HCT116 (cell line): ENCODE results near the gene KLHDC7B. TPM values are rescaled to one million over a fixed set of nuclear protein-coding genes. Genes with fewer than 3 reads are reported as not detected.

Experiments used
- ATAC-seq: fragments of 200-7000 bp; cut with Tn5 transposase; 2 replicates; pipeline ENCODE4 v1.9.1; 2020; ENCODE audit warnings: mild to moderate bottlenecking, moderate library complexity
- BruUV-seq: library from RNA; stranded (reverse); fragments of 400-500 nt; replicated peaks from 2 replicates; lab custom pipeline; 2021; lab: Mats Ljungman, UMichigan
- CTCF ChIA-PET: fragments of 300-600 bp; sonication (Branson Sonifier 250); formaldehyde crosslinking; loops from one replicate; lab custom pipeline; 2021; ENCODE audit warnings: antibody characterized with exemption; lab: Charles Lee
- POLR2A ChIA-PET: fragments of 300-600, 350-600 bp; sonication (Branson Sonifier 250); formaldehyde crosslinking; loops from one replicate; lab custom pipeline; 2021; ENCODE audit warnings: antibody characterized with exemption; lab: Charles Lee
- RAD21 ChIA-PET, 2 experiments: fragments of 300-600 bp; sonication (Branson Sonifier 250); formaldehyde crosslinking; loops; one replicate each; lab custom pipeline; 2023; ENCODE audit warnings: low total read pairs in 2 of 2; ENCODE audit not compliant: uncharacterized antibody in 2 of 2, unreplicated experiment in 2 of 2, low non-redundant PET in 1 of 2; lab: Charles Lee
- DNase-seq: peaks from one replicate; pipeline ENCODE4 v3.0.0-alpha.2; 2010; ENCODE audit warnings: low read depth, low spot score
- H2AFZ ChIP-seq: fragments of 200-600 bp; shearing (Covaris generic), sonication (generic); 2 replicates; pipeline ENCODE4 v1.6.1; 2017; ENCODE audit warnings: low read depth, mixed run types, mixed read lengths, antibody characterized with exemption, low read length; ENCODE audit not compliant: poor library complexity, severe bottlenecking
- H3K27ac ChIP-seq: 2 replicates; pipeline ENCODE4 v1.5.1; 2012; ENCODE audit warnings: low read depth, low read length
- H3K27me3 ChIP-seq: fragments of 200-600 bp; sonication (generic); 2 replicates; pipeline ENCODE4 v1.6.1; 2016; ENCODE audit warnings: mixed run types, low read length, mixed read lengths; ENCODE audit not compliant: insufficient read depth
- H3K36me3 ChIP-seq, 2 experiments: fragments of 200-500 bp in 1 of 2; fragments of 200-600 bp in 1 of 2; sonication (Bioruptor generic) in 1 of 2; sonication (generic) in 1 of 2; 2 replicates each; pipeline versions ENCODE4 v1.5.1 to v1.6.1; 2014 to 2016; ENCODE audit warnings: low read length in 2 of 2, inconsistent platforms in 1 of 2, mixed read lengths in 1 of 2, mixed run types in 1 of 2; ENCODE audit not compliant: insufficient read depth in 2 of 2, control insufficient read depth in 1 of 2
- H3K4me1 ChIP-seq, 2 experiments: fragments of 200-600 bp in 1 of 2; sonication (generic) in 1 of 2; 2 replicates each; pipeline versions ENCODE4 v1.5.1 to v1.6.1; 2012 to 2017; ENCODE audit warnings: low read length in 2 of 2, inconsistent platforms in 1 of 2, mild to moderate bottlenecking in 1 of 2, mixed read lengths in 1 of 2, mixed run types in 1 of 2, moderate library complexity in 1 of 2; ENCODE audit not compliant: insufficient read depth in 2 of 2, control insufficient read depth in 1 of 2
- H3K4me2 ChIP-seq: fragments of 200-600 bp; sonication (generic); 2 replicates; pipeline ENCODE4 v1.6.1; 2017; ENCODE audit warnings: mixed run types, low read length, mixed read lengths
- H3K4me3 ChIP-seq, 2 experiments: fragments of 200-600 bp in 1 of 2; sonication (generic) in 1 of 2; replicated peaks in 1 of 2; 2 replicates each; pipeline ENCODE4 v1.5.1; 2011 to 2016; ENCODE audit warnings: low read length in 2 of 2, control low read depth in 1 of 2, low read depth in 1 of 2, mild to moderate bottlenecking in 1 of 2, mixed read lengths in 1 of 2, mixed run types in 1 of 2
- H3K79me2 ChIP-seq: fragments of 200-600 bp; sonication (generic); 2 replicates; pipeline ENCODE4 v1.6.1; 2017; ENCODE audit warnings: mild to moderate bottlenecking, mixed run types, low read length, moderate library complexity, mixed read lengths; ENCODE audit not compliant: insufficient read depth
- H3K9ac ChIP-seq: fragments of 200-600 bp; sonication (generic); 2 replicates; pipeline ENCODE4 v1.6.1; 2016; ENCODE audit warnings: low read length, mixed read lengths
- H3K9me2 ChIP-seq: fragments of 200-600 bp; sonication (generic), shearing (Covaris generic); 2 replicates; pipeline ENCODE4 v1.6.1; 2017; ENCODE audit warnings: mixed run types, mild to moderate bottlenecking, moderate library complexity; ENCODE audit not compliant: insufficient read depth
- H3K9me3 ChIP-seq, 2 experiments: fragments of 200-500 bp in 1 of 2; fragments of 200-600 bp in 1 of 2; sonication (Bioruptor generic) in 1 of 2; sonication (generic) in 1 of 2; 2 replicates each; pipeline ENCODE4 v1.6.1; 2014 to 2017; ENCODE audit warnings: low read length in 2 of 2, mixed read lengths in 2 of 2, inconsistent platforms in 1 of 2, low read depth in 1 of 2, mild to moderate bottlenecking in 1 of 2, mixed run types in 1 of 2, moderate library complexity in 1 of 2; ENCODE audit not compliant: control insufficient read depth in 1 of 2, insufficient read depth in 1 of 2
- H4K20me1 ChIP-seq: fragments of 200-600 bp; sonication (generic), shearing (Covaris generic); 2 replicates; pipeline ENCODE4 v1.6.1; 2017; ENCODE audit warnings: mixed run types, mild to moderate bottlenecking, moderate library complexity; ENCODE audit not compliant: insufficient read depth
- EZH2phosphoT487 ChIP-seq: fragments of 200-600 bp; IDR thresholded peaks from 2 replicates; pipeline ENCODE4 v1.6.1; 2018; ENCODE audit warnings: antibody characterized with exemption, borderline replicate concordance
- FOSL1 ChIP-seq: IDR thresholded peaks from 2 replicates; pipeline ENCODE4 v1.6.1; 2012; ENCODE audit warnings: low read depth
- POLR2A ChIP-seq: IDR thresholded peaks from 2 replicates; pipeline ENCODE4 v1.7.0; 2011; ENCODE audit warnings: borderline replicate concordance; ENCODE audit not compliant: insufficient read depth, insufficient read length; ENCODE audit errors: extremely low read depth
- POLR2AphosphoS5 ChIP-seq: IDR thresholded peaks from 2 replicates; pipeline ENCODE4 v1.6.1; 2011; ENCODE audit warnings: mild to moderate bottlenecking, low read depth, low read length, moderate library complexity
- RAD21 ChIP-seq: IDR thresholded peaks from 2 replicates; pipeline ENCODE4 v1.6.1; 2012; ENCODE audit warnings: low read depth, mild to moderate bottlenecking
- SP1 ChIP-seq: IDR thresholded peaks from 2 replicates; pipeline ENCODE4 v1.6.1; 2012; ENCODE audit warnings: low read depth
- TCF7L2 ChIP-seq: IDR thresholded peaks from 2 replicates; pipeline ENCODE4 v1.7.0; 2011; ENCODE audit warnings: borderline replicate concordance, inconsistent platforms; ENCODE audit not compliant: insufficient read depth, insufficient read length; ENCODE audit errors: extremely low read depth
- ZNF274 ChIP-seq: fragments of 200-500 bp; sonication (Bioruptor generic); IDR thresholded peaks from 2 replicates; pipeline ENCODE4 v1.6.1; 2014; ENCODE audit warnings: mild to moderate bottlenecking, low read depth, low read length, inconsistent platforms
- intact Hi-C: fragments of 100-400 bp; cut with micrococcal nuclease; formaldehyde crosslinking; loops from 2 replicates; pipeline ENCODE4 v1.10.0; 2022
- total RNA-seq: library from RNA; stranded (reverse); gene quantifications from one replicate; pipeline ENCODE4 v1.2.1, GENCODE V29; 2021; ENCODE audit not compliant: unreplicated experiment
- TF ChIP-seq, protein P1 (sequence below): IDR thresholded peaks from 2 replicates; pipeline ENCODE4 v1.6.1; 2012
- TF ChIP-seq, protein P2 (sequence below), 3 experiments: fragments of 200-600 bp in 1 of 3; sonication (generic) in 1 of 3; IDR thresholded peaks in 2 of 3; conservative IDR thresholded peaks in 1 of 3; 2 replicates each; pipeline ENCODE4 v1.5.1; 2012 to 2017; ENCODE audit warnings: low read depth in 2 of 3, low read length in 2 of 3, antibody characterized with exemption in 1 of 3, borderline replicate concordance in 1 of 3, control low read depth in 1 of 3, mild to moderate bottlenecking in 1 of 3, mixed read lengths in 1 of 3, mixed run types in 1 of 3, moderate library complexity in 1 of 3; ENCODE audit not compliant: insufficient read depth in 1 of 3
- TF ChIP-seq, protein P3 (sequence below): IDR thresholded peaks from 2 replicates; pipeline ENCODE4 v1.6.1; 2012; ENCODE audit warnings: low read depth

The KLHDC7B gene
- total RNA-seq, 1 experiment from 2014 or later, result 0.69 TPM

DNA sequence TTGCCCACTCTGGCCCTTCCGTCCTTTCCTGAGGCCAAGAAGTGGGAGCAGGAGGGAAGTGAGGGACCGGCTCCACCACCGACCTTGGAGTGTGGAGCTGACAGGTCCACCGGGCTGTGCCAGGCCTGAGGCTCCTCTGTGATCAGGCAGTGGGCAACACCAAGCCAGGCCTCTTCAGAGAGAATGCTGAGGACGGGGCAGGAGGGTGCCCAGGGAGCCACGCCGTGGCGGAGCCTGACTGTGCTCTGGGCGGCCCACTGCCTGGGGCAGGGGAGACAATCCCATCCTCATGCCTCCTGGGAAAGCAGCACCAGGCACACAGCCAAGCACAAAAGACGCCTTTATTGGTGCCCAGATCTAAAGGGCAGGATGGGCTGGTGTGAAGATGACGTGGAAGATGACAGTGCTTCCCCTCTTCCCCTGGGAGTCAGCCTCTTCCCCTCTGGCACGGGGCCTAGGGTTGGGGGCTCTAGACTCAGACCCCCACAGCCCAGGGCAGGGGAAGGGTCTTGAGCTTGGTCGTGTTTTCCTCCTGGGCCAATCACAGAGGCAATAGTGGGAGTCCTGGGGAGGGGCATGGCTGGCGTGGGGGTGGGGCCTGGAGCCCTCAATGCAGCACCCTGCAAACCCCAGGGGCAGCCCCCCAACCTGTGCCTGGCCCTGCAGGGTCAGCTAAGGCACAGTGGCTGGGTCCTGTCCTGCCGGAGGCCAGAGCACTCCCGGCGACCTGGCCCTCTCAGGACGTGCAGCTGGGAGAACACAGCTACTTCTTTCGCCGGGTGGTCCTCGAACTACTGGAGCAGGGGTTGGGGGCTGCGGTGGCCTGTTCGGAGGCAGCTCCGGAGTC is 42.8 kb upstream of the KLHDC7B start (continued):
- no peak for TF ChIP-seq POLR2A
- no peak for TF ChIP-seq EZH2phosphoT487
- TF ChIP-seq ZNF274, result no peak
- TF ChIP-seq POLR2AphosphoS5, result no peak
- TF ChIP-seq, protein P1, sequence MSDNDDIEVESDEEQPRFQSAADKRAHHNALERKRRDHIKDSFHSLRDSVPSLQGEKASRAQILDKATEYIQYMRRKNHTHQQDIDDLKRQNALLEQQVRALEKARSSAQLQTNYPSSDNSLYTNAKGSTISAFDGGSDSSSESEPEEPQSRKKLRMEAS, result no peak
- TF ChIP-seq SP1, result no peak

DNA sequence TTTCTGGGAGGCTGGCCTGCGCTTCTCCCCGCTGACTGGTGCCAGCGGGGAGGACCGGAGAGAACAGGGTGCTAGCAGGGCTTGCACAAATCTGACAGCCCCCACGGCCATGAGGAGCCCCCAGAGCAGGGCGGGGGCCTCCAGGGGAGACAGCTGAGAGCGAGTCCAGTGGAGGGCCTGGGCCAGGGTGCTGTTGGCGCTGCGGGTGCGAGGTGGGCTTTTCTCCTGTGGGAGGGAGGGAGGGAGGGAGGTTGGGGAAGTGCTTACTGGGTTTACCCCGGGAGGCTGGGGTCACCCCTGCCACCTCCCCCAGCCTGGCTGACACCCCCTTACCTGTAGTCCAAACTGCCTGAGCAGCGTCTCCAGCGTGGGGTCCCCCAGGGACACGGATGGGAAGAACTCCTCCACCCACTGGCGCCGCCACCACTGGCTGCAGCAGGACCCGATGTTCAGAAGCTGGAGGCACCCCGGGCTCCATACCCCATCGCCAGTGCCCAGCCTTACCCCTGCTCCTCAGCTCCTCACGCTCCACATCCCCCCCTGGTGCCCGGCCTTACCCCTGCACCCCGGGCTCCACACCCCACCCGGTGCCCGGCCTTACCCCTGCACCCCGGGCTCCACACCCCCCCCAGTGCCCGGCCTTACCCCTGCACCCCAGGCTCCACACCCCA is 42.1 kb upstream of the KLHDC7B start:
- Histone ChIP-seq H3K4me2 (no peak overlapping the region), H3K27ac (no peak overlapping the region), H2AFZ (no peak overlapping the region), H3K27me3 (no peaks in the 10 kb centered on the region), H3K36me3 (0 out of 4 replicates have a peak, but pooled peaks cover 0 to 8% of the 10 kb centered on the region in 2 experiments), H3K4me1 (peaks cover 2 to 11% of the 10 kb centered on the region in 2 experiments; a peak in 3 of 4 replicates), H3K79me2 (peaks cover 23% of the 10 kb centered on the region), H3K4me3 (no peak overlapping the region), H3K9me2 (no peaks in the 10 kb centered on the region), H3K9me3 (no peaks in the 10 kb centered on the region), H3K9ac (no peak overlapping the region), H4K20me1 (no peaks in the 10 kb centered on the region)
- intact Hi-C loops, result no loop called here
- DNase-seq (no peak), ATAC-seq (no peak)
- TF ChIP-seq FOSL1 (no peak), POLR2AphosphoS5 (no peak), TCF7L2 (no peak), POLR2A (no peak), RAD21 (no peak)
- TF ChIP-seq, protein P2, sequence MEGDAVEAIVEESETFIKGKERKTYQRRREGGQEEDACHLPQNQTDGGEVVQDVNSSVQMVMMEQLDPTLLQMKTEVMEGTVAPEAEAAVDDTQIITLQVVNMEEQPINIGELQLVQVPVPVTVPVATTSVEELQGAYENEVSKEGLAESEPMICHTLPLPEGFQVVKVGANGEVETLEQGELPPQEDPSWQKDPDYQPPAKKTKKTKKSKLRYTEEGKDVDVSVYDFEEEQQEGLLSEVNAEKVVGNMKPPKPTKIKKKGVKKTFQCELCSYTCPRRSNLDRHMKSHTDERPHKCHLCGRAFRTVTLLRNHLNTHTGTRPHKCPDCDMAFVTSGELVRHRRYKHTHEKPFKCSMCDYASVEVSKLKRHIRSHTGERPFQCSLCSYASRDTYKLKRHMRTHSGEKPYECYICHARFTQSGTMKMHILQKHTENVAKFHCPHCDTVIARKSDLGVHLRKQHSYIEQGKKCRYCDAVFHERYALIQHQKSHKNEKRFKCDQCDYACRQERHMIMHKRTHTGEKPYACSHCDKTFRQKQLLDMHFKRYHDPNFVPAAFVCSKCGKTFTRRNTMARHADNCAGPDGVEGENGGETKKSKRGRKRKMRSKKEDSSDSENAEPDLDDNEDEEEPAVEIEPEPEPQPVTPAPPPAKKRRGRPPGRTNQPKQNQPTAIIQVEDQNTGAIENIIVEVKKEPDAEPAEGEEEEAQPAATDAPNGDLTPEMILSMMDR (IDR thresholded peaks at IDR 0.05 in 2 of 3, conservative IDR thresholded peaks at IDR 0.05 in 1 of 3; ENCODE audit: borderline replicate concordance in 1 of 3, insufficient read depth in 1 of 3, low read depth in 2 of 3, low read length in 2 of 3), result 0 out of 6 replicates have a peak, but pooled peaks of 1 of the 3 experiments have one; percentile 10
- TF ChIP-seq, protein P1, result no peak
- TF ChIP-seq, protein P3, sequence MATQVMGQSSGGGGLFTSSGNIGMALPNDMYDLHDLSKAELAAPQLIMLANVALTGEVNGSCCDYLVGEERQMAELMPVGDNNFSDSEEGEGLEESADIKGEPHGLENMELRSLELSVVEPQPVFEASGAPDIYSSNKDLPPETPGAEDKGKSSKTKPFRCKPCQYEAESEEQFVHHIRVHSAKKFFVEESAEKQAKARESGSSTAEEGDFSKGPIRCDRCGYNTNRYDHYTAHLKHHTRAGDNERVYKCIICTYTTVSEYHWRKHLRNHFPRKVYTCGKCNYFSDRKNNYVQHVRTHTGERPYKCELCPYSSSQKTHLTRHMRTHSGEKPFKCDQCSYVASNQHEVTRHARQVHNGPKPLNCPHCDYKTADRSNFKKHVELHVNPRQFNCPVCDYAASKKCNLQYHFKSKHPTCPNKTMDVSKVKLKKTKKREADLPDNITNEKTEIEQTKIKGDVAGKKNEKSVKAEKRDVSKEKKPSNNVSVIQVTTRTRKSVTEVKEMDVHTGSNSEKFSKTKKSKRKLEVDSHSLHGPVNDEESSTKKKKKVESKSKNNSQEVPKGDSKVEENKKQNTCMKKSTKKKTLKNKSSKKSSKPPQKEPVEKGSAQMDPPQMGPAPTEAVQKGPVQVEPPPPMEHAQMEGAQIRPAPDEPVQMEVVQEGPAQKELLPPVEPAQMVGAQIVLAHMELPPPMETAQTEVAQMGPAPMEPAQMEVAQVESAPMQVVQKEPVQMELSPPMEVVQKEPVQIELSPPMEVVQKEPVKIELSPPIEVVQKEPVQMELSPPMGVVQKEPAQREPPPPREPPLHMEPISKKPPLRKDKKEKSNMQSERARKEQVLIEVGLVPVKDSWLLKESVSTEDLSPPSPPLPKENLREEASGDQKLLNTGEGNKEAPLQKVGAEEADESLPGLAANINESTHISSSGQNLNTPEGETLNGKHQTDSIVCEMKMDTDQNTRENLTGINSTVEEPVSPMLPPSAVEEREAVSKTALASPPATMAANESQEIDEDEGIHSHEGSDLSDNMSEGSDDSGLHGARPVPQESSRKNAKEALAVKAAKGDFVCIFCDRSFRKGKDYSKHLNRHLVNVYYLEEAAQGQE, result no peak
- RAD21 ChIA-PET, result no interaction called here
- POLR2A ChIA-PET, result no interaction called here
- CTCF ChIA-PET, result interaction anchor here (0.6 kb wide), 1 partner anchor 78 kb away, joined by 3 read pairs; no protein-coding TSS in a partner anchor
- BruUV-seq, result no TSS peak
